ENCODE results near the gene ZSCAN5A.

DNA sequence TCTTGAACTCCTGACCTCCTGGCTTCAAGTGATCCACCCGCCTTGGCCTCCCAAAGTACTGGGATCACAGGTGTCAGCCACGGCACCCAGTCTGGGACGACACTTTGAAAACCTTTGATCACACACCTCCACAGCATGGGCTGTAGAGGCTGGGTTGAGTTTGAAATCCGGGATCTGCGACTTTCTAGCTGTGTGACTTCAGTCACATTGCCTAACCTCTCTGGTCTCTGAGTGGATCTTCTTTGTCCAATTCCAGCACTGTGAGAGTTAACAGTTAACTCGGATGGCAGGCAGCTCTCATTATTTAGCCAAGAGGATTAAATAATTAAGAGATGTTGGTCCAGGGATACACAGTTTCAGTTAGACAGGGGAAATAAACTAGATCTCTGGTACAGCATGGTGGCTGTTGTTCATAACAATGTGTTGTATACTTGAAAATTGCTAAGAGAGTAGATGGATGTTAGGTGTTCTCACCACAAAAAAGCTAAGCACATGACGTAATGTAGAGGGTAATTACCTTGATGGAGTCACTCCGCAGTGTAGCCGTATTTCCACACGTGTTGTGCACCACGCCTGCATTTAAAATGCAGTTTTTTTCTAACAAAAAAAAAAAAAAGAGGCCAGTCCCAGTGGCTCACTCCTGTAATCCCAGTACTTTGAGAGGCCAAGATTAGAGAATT, 136.9 kb downstream of the ZSCAN5A start:
- TF ChIP-seq POLR2A (IDR thresholded peaks at IDR 0.05; ENCODE audit: low read depth, low read length) (no peak), POLR2AphosphoS5 (IDR thresholded peaks at IDR 0.05; ENCODE audit: low read depth, low read length) (no peak), PAX5 (IDR thresholded peaks at IDR 0.05; ENCODE audit: insufficient read depth, low read length, severe bottlenecking) (no peak), TAF1 (IDR thresholded peaks at IDR 0.05; ENCODE audit: low read depth, low read length) (no peak), SPI1 (IDR thresholded peaks at IDR 0.05; ENCODE audit: low read depth, low read length) (no peak), POU2F2 (IDR thresholded peaks at IDR 0.05; ENCODE audit: low read depth, low read length) (no peak)
